Activated CD8-positive, alpha-beta memory T cell treated with anti-CD3 and anti-CD28 coated beads, Interleukin-2, amount 50 U/mL, for 1 hour (primary cell): ENCODE measurements around the gene MTIF2.
"Not testable (repeated sequence)": the region's sequence is repeated elsewhere in the genome, so short reads cannot be mapped to it uniquely, and the experiment has no call there.

Experiments
- DNase-seq: peaks from one replicate; pipeline ENCODE4 v3.0.0-alpha.2; 2020; ENCODE audit errors: extremely low read depth

The MTIF2 gene

GRCh38 chr2:55268907-55269644, at the start of gene MTIF2:
MTIF2 (minus strand) TSS chr2:55269231; CDS start chr2:55263858, 5,373 bp downstream.
- DNase-seq: peak; percentile 67

GRCh38 chr2:55314985-55315384, 46.0 kb upstream of the MTIF2 start:
- DNase-seq: no peak

DNA sequence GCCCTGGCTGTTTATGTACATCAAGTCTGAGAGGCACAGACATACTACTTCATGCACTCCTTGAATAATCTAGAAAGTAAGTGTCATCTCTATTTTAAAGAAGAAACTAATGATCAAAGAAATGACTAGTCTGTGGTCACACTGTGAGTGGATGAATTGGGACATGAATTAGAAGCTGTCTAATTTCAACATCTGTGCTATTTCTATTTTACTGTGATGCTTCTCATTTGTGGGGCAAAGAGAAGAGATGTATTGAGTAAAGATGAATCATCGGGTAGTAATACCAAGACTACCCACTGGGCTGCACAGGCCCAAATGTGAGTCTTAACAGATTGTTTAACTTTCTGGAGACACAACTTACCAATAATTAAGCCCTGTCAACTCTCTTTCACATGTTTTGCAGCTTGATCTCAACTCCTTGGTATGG, 42.4 kb upstream of the MTIF2 start:
- no peak for DNase-seq

GRCh38 chr2:55309446-55309845, 40.4 kb upstream of the MTIF2 start:
- DNase-seq: no peak

DNA sequence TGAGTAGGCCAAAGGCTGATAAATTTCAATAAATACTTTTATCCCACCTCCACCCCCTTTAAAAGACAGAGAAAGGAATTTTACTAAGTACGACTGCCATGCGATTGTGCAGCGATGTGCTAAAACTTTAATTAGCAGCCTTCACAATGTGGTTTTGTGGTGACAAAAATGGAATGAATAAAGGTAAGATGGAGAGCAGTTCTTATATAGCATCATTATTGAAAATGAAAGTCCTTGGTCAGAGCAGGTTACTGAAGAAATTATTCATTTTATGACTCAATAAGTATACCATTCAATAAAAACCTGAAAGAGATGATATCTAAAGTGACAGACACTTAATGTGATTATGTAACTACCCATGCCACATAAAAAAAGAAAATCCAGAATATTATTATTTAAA, 33.2 kb upstream of the MTIF2 start:
- DNase-seq: no peak

DNA sequence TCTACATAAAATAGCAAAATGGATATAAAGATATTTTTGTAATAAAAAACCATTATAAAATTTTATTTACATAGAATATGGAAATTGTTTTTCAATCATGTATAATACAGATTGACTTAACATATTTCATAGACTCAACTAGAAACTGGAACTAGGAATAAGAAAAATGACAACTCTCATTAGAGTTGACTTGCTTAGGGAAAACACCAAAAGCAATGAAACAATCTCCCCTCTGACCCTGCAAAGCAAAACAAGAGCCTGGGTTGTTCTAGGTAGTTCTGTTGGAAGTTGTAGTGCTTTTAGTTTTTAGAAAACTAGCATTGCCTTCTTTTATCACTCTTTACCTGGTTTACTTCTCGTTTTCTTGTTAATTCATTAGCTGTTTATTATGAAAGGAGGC, 32.2 kb upstream of the MTIF2 start:
- DNase-seq: no peak

DNA sequence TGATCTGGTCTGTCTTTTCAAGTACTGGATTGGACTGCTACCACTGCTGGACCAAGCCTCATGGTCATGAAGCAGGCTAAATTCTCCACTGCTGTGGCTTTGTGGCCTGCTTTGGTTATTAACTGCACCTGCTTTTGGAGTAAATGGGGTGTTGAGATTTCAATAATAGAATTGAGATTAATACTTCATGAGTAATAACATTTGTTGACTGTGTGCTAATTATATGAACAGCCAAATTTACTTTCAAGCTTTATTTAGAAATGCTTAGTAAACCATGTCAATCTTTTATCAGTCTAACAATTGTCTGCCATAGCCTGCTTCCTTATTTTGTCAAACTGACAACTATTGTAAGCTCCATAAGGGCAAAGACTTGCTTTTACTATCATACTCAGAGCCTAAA, 27.4 kb upstream of the MTIF2 start:
- no peak for DNase-seq

- no peak for DNase-seq
Observed at GRCh38 chr2:55283083-55283482, 14.1 kb upstream of the MTIF2 start.

DNA sequence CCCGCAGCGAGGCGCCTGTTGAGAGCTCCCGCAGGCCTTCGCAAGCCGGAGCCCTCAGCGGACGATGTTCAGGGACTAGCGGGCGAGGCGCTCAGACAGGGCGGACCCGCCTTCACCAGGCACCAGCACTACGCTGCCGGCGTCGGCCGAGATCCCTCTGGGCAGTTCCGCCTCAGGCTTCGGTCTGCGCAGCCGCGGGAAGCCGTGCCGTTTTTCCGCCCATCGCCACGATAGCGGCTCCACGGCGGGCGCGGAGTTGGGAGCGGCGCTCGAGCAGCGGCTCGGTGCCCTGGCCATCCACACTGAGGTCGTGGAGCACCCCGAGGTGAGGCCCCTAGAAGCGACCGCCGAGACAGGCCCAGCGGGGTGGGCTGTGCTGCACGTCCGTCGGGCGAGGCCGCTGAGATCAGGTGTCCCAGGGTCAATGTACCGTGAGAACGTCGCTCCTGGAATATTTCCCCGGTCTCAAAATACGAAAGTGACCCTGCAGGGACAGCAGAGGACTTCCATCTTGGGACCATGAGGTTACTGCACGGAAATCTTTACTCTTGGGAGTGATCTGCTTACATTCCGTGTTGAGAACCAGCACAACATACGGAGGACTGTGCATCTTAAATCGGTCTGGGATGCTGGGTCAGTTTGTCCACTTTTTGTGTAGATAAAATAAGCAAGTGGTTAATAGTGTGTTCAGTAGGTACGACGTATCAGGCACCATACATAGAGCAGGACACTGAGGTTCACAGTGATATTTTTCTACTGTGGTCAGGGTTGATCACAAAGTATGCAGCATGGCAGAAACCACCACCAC, 13.3 kb upstream of the MTIF2 start:
- peak; percentile 65 for DNase-seq

GRCh38 chr2:55280851-55281546, 12.0 kb upstream of the MTIF2 start:
- not testable (repeated sequence) for DNase-seq

DNA sequence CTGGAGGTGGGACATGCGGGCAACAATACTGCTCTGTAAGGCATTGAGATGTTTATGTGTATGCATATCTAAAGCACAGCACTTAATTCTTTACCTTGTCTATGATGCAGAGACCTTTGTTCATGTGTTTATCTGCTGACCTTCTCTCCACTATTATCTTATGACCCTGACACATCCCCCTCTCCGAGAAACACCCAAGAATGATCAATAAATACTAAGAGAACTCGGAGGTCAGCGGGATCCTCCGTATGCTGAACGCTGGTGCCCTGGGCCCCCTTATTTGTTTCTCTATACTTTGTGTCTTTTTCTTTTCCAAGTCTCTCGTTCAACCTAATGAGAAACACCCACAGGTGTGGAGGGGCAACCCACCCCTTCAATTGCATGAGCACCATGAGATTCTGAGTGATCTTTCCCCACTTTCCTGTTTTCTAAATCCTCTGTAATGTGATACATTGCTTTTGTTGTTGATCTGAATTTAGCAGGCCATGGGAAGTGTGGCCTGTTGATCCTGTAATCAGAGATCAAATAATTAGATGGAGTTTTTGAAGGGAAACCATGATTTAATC, 10.9 kb upstream of the MTIF2 start:
- not testable (repeated sequence) for DNase-seq

GRCh38 chr2:55279214-55279835, 10.3 kb upstream of the MTIF2 start:
- DNase-seq: not testable (repeated sequence)

DNA sequence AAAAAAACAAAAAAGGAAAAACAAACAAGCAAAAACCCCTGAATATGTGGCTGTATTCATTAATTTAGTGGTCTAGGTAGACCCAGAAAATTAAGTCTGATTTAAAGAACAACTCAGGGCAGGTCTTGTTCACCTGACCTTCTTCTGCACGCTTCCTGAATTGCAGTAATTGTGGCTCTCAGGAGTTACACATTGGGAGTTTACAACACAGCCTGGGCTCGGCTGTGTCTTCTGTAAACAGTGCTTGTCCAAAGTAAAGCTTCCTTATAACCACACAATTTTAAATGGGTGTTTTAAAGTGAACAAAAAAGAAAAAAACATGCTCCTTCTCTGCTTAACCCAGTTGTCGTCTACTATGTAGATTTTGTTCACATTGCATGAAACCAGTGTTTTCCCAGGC, 8.3 kb upstream of the MTIF2 start:
- DNase-seq: no peak

DNA sequence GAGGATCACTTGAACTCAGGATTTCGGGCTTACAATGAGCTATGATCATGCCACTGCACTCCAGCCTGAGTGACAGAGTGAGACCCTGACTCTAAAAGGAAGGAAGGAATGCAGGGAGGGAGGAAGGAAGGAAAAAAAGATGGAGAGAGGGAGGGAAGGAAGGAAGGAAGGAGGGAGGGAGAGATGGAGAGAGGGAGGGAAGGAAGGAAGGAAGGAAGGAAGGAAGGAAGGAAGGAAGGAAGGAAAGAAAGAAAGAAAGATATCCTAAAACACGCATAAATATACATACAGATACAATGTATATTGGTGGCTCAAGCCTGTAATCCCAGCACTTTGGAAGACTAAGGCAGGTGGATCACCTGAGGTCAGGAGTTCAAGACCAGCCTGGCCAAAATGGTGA, 5.3 kb upstream of the MTIF2 start:
- not testable (repeated sequence) for DNase-seq

- DNase-seq: no peak
Observed at GRCh38 chr2:55269645-55269990, 587 bp upstream of the MTIF2 start.

DNA sequence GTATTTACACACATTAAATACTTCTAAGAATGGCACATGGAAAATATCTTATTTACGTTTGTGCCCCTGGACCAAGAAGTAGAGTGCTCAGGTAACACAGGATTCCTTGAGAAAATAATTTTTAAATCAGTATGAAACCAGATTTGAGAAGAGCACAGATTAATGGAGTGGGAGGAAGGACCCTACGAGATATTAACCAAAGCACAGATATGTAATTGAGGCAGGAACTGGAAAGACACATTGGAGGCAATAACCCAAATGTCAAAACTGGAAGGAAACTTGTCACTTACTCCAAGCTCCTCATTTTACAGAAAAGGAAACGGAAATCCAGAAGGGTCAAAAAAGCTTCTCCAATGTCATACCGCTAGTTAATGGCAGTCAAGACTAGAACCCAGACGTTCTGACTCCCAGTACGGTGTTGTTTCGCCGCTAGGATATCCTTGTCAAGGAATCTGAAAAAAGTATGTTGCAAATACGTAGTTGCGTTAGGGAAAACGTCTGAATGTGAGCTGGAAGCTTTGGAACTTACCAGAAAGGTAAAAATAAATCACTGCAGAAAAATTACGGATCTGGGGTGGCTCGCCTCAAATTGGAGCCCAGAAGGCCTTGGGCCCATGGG, 634 bp downstream of the MTIF2 start:
- no peak for DNase-seq

DNA sequence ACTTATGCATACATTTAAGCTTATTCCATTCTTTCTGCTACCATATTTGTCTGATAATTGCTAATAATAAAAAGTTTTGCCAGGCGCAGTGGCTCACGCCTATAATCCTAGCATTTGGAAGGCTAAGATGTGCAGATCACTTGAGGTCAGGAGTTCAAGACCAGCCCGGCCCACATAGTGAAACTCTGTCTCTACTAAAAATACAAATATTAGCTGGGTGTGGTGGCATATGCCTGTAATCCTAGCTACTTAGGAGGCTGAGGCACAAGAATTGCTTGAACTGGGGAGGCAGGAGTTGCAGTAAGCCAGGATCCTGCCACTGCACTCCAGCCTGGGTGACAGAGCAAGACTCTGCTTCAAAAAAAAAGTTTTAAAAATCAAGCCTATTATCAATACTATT, 9.4 kb downstream of the MTIF2 start:
- not testable (repeated sequence) for DNase-seq

GRCh38 chr2:55252832-55253231, 16.2 kb downstream of the MTIF2 start:
- DNase-seq: no peak

- DNase-seq: no peak
Observed at GRCh38 chr2:55247025-55247424, 22.0 kb downstream of the MTIF2 start.

- no peak for DNase-seq
Observed at GRCh38 chr2:55245411-55245810, 23.6 kb downstream of the MTIF2 start.

GRCh38 chr2:55242617-55243016, 26.4 kb downstream of the MTIF2 start:
- DNase-seq: no peak
